HG02981 (cell line): Measurements from ENCODE around the gene FAM120A.

Experiments used
- ATAC-seq: cut with Tn5 transposase; IDR thresholded peaks from one replicate; pipeline ENCODE4 v1.9.1; 2021; ENCODE audit warnings: mild to moderate bottlenecking, moderate library complexity; ENCODE audit not compliant: unreplicated experiment

The FAM120A gene

DNA sequence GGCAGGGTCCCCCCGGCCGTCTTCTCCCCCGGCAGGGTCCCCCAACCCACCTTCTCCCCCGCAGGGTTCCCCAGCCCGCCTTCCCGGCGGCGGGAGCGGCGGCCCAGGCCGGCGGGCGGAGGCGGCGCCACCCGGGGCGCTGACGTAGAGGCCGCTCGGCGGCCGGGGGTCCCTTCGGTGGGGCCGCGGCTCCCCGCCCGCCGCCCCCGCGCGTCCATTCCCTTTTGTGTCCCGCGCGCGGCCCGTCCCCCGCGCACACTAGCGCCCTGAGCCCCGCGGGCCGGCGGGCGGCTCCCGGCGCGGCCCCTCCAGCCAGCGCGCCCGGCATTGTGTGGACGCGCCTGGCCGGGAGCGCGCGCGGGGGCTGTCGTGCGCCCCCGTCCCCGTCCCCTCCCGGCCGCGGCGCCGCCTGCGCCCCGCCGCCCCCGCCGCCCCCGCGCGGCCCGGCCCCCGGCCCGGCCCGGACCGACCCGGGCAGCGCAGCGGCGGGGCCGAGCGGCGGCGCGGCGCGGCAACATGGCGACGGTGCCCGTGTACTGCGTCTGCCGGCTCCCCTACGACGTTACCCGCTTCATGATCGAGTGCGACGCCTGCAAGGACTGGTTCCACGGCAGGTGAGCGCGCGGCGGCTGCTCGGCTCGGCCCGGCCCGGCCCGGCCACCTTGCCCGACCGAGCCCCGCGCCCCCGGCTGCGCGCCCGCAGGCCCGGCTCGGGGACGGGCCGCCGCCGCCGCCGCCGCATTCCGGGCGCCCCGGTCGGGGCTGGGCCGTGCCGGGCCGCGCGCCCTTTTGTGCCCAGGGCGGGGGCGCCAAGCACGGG, 125.0 kb downstream of the FAM120A start, which contains the start of gene PHF2:
Gene PHF2 (plus strand): TSS at position 327 of the 820 bp plus-strand sequence. CDS start 190 bp downstream, at position 517.
- ATAC-seq: no peak

DNA sequence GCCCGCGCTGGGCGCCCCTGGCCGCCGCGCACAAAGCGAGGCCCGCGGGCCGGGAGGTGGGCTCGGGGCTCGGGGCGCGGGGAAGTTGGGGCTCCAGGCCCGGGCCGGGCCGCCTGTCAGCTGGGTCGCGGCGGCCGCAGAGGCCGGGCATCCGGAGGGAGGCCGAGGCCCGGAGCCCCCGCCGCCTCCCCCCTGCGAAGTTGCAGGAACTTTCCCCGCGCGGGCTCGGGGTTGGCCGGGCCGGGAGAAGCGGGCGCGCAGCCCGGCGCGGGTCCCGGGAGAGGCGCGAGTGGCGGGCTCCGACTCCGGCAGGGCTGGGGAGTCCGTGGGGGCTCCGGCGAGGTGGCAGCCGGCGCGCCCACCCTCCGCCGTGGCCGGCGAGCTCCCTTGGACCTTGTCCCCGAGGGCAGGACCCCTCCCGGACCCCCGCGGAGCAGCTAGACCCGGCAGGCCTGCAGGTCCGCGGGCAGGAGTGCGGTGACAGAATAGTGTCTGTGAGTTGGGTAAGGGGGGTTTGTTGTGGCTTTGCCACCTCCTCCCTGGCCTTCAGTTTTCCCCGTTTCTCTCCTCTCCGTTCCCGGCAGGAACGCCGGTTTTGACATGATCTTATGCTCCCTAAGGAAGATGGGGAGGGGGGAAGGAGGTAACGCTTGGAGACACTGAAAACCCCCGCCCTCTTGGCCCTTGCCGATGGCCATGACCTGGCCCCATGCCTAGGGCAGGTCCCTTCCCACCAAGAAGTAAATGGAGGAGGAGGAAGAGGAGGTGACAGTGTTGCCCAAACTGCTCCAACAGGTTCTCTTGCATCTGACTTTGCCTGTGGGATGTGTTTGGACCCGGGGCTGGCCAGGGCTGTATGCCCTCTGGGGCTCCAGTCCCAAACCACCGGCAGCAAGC, 125.8 kb downstream of the FAM120A start:
- no peak for ATAC-seq

DNA sequence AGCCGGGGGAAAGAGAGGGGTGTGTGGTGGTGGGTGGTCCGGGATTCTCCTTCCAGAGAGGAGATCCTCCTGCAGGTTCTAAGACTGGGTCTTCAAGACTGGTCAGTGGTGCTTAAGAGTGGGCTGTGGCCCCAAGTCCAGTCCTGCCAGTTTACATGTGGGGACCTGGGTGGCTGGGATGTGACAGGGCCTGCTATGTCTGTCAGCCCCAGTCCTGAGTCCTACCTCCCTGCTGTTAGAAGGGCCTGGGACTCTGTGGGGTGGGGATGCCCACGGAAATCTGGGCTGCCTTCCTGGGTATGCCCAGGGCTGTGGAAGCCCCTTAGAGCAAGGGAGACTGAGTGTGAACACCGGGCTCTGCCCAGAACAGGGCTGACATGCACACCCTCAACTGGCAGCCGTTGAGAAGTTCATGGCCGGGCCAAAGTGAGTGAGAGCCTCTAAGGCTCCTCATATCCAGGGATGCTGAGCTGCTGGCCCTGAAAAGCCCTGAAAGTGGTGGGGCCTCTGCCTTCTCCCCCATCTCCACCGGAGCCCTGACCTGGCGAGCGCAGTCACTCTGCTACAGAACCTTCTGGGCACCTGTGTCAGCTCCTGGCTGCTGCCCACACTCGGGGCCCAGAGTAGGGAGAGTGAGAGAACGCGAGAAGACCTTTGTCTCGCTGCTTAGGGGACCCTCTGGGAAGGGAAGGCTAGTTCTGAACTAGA, 126.6 kb downstream of the FAM120A start:
- ATAC-seq: no peak

DNA sequence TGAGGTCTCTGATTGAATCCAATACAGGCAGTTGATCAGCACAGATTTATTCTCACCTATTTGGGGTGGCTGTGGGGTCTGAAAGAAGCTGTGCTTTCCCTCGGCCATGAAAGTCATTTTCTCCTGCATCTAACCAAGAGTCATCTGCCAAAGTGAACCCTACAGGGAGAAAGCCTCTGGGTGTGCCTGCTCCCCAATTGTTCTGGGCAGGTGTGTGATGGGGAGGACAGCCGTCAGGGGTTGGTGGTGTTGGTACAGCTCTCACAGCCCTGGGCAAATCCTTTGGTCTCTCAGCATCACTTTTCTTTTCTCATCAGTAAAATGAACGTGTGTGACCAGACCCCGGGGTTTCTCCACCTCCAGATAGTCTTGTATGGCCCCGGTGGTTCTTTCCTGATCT, 127.4 kb downstream of the FAM120A start:
- ATAC-seq: no peak

DNA sequence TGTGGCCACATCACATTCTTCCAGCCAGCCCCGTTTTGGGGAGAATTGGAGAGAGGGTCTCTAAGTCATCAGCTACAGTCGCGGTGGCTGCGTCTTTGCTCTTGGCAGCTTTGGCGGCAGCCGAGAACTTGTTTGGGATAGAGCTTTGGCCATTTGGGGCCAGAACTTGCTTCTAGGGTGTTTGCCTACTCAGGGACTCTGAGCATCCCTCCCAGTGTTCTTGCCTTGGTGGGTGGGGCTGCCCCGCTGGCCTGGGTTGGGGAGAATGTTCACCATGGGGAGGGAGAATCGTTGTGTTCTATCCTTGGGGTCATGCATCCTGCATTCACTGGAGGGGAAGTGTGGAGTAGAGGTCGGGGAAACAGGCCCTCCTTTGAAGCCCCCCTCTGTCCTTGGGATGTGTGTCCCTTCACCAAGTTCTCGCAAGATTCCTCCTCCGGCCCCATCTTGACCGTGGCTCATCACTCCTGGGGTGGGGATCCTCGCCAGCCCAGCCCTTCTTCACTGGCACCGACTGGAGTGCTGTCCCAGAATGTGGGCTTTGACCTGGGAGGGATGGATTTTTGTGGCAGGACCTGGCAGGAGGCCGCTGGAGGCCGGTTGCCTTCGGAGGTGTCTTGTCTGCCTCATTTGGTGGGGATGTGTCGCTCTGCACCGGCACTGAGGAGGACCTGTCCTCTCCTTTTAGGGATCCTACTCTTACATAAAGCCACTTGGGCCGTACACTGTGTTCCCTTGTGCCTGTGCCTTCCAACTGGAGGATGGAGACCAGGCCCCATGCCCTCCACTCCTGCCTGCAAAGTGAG, 128.4 kb downstream of the FAM120A start:
- no peak for ATAC-seq

DNA sequence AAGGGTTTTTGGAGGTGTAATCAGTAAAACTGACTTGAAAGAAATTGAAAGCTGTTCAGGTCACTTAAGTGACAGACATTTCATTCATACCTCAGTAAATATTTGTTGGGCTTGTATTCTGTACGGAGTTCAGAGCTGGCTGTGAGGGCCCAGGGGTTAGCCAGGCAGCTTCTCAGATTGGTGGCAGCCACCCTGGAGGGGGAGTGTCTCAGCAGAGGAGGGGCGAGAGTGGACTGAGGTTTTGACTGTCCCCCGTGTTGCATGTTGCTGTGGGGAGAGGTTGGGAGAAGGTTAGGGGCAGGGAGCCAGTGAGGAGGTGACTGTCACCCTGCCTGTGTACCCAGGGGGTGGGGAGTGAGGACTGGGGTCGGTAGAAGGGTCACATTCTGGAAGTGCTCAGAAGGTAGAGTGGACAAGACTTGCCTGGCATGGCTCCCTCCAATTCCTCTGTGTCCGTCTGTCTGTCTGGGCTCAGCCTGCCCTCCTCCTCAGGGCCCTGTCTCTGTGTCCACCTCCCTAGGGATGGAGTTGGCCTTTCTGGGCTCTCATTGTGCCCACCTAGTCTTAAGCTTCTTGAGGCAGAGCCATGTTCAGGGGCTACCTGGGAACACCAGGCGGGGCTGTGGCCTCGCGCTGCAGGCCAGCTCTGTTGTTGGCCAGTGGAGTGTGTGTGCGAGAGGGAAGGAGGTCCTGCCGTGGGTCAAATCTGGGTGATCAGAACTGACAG, 129.3 kb downstream of the FAM120A start:
- no peak for ATAC-seq

DNA sequence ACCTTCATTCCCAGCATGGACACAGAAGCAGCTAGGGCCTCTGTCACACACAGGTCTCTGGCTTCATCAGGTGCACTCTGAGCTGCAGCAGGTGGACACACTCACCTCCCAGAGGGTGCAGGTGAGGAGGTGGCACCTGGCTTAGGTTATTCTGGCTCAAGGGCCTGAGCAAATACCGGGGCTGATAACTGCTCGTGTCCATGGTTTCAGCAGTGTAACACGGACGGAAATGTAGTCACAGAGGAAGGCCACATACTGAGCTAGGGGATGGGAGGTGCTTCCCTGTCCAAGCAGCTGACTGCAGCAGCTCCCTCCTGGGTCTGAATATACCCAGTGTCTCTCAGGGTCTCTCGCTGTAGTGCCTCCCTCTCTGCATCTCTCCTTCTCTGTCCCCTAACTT, 130.6 kb downstream of the FAM120A start:
- no peak for ATAC-seq

DNA sequence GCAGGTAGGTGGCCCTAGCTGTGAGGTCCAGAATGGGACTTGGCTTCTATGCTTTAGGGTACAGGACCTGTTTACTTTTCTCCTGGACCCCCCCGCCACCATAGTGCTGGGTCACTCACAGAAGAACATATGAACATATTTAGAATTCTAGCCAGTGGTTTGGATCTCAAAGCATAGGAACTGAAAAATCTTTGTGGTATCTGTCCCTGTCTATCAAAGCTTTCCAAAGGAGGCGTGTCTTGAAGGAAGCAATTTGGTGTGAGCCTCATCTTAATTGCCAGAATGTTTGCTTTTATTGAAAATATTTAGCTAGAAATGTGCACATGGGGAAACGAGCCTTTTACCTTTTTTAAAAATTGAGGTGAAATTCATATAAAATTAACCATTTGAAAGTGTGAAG, 131.1 kb downstream of the FAM120A start:
- ATAC-seq: no peak

DNA sequence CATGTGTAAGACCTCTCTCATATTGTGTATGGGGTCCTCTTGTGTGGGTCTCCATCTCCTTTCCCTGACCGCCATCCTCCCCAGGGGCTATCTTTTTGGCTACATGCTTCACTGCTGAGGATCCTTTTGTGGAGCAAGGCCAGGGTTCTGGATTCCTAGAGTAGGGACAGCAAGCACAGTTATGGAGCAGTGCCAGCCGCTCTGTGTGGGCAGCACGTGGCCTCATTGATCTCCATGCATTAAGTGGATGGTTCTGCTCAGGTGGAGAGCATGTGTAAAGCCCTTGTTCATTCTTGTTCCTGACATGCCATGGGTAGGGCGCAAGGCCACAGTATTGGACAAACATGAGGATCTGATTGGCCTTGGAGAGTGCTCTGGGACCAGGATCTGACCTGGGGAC, 133.8 kb downstream of the FAM120A start:
- ATAC-seq: no peak

DNA sequence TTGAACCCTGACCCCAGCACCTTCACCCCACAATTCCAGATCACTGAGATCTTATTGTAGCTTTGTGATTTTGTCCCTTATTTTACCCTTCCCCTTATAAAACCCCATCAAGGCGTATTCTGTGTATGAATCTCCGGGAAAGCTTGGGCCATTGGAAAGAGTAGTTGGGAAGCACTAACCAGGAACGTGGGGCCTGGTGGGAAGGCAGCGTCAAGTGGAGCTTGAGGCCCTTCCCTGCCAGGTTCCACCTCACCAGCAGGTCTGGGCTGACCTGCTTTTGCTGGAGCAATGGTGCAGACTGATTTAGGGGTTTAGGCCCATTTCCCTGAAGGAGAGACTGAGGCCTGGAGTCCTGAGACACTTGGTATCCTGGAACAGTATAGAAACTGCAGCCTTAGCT, 134.2 kb downstream of the FAM120A start:
- ATAC-seq: no peak

DNA sequence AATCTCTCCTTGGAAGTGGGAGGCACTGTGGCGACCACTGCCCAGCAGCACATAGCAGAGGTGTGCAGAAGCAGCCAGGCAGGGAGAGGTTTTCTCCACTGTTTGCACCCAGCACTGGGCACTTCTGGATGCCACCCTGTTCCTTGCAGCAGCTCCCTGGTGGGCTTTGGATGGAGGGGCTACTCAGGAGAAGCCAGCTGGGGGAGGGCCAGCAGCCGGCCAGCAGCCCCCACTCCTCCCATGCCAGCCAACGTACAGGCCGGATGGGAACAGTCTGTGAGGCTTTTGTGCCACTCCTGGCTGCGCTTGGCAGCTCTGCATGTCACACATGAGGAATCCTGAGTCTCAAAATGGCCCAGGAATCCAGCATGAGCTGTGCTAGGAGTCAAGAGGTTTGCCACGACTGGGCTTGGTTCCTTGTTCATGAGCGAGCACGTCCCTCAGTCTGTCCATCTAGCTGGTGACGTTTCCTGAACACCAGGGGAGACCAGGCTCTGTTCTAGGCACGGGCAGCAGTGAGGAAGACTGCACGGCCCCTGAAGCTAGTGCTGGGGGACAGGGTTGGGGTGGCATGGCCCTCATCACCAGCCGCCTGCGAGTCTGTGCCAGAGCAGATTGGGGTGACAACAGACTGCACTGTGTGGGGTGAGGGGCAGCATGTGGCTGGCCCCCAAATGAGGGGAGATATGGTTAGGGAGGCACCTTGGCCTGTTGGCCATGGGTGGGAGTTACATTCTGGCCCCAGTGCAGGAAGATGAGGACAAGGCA, 135.0 kb downstream of the FAM120A start:
- no peak for ATAC-seq

DNA sequence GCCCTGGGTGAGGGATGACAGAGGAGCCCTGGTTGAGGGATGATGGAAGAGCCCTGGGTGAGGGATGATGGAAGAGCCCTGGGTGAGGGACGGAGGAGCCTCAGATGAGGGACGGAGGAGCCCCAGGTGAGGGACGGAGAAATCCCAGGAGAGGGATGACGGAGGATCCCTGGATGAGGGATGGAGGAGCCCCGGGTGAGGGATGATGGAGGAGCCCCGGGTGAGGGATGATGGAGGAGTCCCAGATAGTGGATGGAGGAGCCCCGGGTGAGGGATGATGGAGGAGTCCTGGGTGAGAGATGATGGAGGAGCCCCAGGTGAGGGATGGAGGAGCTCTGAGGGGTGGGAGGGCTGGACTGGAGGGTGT, 135.8 kb downstream of the FAM120A start:
- ATAC-seq: no peak

DNA sequence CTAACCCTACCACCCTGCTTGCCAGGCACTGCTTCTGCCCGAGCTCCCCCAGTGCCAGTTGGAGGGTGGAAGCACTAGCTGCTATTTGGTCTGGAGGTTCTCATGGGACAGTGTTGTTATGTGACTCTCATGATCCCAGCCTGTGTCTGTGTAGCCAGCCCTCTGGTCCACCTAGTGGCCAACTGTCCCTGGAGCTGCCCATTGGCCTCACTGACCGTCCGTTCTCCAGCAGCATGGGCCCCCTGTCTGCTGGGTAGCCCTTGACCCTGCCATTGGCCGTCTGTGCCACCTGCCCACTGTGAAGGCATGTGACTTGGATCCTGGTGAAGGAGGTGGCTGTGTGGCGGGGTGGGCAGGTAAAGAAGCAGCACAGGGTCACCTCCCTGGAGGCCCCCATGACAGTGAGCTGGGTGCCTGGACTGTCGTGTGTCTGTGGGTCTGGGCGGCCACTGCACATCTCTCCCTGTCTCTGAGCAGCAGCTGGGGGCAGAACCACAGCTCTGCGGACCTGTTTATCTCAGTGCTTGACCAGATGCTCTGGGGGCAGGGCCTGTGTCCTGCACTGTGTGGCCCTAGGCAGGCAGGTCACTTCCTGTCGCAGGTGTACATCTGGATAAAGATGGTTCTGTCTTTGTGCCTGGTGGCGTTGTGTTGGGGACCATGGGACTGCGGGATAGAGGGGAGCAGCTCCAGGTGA, 136.3 kb downstream of the FAM120A start:
- ATAC-seq: no peak

DNA sequence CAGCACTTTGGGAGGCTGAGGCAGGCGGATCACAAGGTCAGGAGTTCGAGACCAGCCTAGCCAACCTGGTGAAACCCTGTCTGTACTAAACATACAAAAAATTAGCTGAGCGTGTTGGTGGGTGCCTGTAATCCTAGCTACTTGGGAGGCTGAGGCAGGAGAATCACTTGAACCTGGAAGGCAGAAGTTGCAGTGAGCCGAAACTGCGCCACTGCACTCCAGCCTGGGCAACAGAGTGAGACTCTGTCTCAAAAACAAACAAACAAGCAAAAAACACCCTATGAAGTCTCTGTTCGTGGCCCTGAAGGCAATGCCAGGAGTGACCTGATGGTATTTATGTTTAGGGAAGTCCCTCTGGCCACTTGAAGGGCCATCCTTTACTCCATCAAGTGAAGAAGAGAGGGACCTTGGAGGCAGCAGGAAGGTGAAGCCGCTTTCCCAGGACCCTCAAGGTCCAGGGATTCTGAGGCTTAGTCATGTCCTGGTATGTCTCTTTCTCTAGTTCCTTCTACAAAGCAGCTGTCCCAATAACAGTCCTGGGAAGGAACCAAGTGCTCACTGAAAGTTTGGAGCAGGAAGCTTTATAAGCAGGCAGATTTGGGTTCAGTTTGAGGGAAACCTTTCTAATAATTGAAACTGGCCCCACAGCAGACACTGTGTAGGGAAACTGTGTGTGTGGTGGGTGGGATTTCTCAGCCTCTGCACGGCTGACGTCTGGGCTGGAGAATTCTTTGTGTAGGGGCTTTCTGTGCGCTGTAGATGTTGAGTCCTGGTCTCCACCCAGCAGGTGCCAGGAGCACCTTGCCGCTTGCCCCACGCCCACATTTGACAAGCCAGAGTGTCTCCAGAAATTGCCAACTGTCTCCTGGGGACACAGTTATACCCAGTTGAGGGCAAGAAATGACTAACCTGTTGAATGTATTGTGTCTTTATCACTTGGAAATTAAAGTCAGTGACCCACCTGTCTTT, 137.4 kb downstream of the FAM120A start:
- ATAC-seq: no peak

DNA sequence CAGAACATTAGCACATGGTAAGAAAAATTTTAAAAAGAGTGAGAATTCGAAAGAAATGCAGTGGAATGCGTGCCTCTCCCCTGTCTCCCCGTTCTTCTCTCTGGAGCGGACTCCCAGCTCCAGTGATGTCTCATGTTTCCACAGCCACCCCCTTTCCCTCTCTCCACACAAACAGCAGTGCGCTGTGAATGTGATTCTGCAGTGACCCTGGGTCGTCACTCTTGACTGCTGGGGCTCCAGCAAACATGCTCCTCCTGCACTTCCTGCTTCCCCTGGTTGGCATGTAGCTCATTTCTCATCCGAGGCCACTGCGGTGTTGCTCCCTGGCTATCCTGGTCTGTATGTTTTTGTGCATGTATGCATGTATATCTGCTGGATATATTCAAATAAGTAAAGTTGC, 138.2 kb downstream of the FAM120A start:
- no peak for ATAC-seq

DNA sequence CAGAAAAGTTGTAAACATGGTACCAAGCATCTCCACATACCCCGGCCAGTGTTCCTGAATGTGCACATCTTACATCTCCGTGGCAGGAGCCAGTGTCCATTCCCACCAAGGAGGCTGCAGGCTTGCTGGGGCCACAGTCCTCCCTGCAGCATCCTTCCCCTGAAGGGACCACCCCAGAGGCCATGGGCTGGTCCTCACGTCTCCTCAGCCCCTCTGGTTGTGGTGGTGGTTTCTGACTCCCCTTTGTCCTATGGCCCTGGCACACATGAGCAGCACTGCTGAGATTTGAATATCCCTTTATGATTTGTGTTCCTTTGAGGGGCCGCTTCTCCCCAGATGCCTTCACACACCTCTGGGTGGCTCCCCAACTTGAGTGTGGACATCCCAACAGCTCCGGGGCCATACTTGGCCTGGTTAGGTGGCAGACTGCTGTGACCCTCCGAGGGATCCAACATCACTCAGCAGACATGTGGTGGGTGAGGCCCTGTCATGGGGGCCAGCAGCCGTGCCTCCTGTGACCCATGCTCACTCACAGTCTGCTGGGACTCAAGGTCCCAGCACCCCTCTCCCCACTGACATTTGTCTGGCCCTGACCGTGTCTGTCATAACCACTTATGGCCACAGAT, 139.2 kb downstream of the FAM120A start:
- no peak for ATAC-seq
